CD4-positive, alpha-beta T cell treated with Interleukin-12 subunit alpha and Interleukin-12 subunit beta, for 1 hour (primary cell): ENCODE data around the gene INTS1.

ENCODE experiments used
- DNase-seq: peaks from one replicate; pipeline ENCODE4 v3.0.0-alpha.2; 2020

Gene INTS1

DNA sequence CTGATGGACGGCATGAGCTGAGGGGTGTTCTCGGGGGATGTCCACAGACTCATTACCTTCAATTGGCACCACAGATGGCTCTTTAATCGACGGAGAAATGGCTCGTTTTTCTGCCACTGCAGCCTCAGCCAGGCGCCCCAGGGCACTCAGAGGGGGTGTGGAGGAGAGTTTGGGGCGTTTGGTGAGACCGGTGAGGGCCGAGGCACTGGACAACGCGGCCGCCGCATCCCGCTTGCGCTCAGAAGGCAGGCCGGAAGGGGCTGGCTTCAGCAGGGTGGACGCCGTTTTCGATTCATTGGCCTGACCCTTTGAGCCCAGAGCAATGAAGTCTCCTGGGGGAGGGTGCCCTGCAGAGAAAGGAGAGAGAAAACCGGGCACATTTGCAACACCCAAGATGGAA is 1.3 kb downstream of the INTS1 start:
- DNase-seq, result no peak

DNA sequence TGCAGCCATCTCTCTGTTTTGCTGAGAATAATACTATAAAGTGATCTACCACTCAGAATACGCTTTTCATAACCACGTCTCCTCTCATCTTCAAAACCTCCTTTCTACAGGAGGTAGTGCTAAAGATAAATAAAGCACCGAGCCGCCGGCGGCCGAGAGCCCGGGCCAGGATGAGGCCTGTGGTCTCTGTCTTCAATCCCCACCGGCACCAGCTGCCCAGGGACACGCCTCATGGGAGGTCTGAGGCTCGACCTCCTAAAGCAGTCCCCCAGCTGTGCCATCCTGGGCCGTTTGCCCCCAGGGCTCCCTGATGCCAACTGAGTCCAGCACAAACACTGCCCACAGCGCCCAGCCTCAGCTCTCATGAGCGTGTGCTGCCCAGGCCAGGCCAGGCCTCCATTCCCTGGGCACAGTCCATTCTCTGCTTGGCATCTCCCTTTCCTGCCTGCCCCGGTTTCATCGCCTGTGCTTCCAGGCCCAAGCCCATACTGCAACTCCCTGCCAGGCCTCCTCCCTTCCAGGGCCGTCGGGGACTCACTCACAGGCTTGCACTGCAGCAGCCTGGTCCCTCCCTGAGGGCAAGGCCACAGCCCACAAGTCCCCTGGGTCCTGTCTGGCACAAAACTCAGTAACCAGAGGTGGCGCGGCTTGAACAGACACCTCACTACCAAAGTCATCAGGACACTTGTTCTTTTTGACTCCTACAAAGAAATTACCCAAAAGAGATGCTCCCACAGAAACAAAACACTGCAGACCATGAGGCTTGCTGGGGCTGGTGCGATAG is 2.5 kb downstream of the INTS1 start:
- no peak for DNase-seq

DNA sequence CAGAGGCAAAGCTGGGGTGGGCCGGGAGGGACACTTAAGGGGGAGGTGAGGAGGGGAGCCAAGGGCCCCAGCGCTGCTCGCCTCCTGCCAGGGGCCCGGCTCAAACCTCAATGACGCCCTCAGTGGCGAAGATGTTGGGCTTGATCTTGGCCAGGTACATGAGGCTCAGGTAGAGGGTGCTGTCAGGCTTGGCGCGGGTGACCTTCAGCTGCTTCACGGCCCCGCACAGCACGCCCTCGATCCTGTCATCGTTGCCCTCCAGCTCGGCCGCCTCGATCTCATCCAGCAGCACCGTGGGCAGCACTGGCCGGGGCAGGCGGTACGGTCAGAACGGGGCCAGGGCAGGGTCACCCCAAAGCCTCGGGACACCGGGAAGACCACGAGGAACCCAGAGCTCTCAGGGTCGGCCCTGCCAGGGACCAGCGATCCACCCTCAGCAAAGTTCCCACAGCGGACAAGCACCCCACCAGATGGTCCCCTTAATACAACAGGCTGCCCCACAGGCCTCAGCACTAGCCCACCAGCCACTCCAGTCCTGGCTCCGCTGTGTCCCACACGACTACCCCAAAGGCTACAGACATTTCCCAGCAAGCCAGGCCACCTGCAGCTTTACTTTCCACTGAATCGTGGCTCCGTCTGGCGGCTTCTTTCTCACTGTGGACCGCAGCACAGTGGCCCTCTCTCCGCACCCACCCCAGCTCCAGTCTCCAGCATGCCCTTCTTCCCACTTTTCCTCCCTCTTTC is 4.0 kb downstream of the INTS1 start:
- no peak for DNase-seq

DNA sequence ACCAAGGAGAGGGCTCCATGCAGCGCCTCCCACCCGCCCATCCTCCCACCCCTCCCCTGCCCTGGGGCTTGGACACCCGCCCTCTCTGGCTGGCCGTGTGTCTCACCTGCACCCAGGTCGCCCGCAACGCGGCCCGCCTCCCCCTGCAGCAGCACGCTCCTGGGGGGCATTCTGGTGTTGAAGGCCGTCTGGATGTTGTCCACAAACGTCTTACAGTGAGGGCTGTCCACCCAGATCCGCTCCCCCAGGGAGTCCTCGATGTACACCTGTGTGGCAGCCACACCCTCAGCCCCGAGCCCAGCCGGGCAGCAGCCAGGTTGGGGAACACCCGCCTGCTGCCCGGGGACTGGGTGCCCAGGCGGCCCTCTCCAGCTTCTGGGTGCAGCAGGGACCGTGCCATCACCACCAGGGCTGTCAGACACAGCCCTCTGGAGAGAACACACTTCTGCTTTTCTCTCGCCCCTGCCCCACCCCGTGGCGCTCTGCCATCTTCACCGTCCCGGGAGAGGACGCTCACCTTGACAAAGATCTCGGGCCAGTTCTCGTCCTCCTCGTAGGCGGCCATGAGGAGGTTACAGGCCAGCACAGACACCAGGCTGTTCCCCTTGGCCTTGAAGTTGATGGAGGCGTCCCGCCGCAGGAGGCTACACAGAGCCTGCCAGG is 4.7 kb downstream of the INTS1 start:
- no peak for DNase-seq

DNA sequence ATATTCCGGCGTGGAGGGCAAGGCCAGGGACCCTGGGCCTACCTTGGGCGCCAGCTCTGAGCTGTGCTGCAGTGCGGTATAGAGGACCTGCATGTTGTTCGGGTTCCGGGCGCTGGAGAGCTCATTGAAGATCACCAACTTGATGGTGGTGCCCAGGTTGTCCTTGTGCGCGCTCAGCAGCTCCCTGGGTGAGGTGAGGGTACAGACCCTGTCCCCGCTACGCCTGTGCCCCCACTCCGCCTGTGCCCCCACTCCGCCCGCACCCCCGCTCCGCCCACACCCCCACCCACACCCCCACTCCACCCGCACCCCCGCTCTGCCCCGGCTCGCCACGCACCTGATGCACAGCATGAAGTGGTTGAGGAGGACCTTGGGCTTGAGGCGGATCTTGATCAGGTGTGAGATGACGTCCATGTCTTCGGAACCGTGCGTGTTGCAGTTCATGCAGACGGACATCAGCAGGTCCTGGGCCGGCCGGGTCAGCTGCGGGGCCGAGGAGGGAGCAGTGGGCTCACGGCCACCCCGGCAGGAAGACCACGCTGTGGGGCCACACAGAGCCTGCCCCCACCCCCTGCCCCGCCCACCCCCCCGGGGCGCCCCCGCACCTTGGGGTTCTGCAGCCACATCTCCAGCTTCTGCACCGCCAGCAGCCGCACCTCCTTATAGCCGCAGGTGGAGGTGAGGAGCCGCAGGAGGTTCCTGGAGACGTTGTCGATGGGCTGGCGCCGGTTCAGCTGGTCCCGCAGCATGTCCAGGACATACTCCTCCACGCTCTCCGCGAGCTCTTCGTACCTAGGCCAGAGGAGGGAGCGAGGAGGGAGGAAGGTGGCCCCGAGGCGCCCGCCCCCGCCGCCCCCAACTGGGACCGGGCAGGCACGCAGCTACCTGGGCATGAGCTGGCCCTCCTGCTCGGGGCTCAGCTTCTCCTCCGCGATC is 5.6 kb downstream of the INTS1 start:
- DNase-seq, result no peak

DNA sequence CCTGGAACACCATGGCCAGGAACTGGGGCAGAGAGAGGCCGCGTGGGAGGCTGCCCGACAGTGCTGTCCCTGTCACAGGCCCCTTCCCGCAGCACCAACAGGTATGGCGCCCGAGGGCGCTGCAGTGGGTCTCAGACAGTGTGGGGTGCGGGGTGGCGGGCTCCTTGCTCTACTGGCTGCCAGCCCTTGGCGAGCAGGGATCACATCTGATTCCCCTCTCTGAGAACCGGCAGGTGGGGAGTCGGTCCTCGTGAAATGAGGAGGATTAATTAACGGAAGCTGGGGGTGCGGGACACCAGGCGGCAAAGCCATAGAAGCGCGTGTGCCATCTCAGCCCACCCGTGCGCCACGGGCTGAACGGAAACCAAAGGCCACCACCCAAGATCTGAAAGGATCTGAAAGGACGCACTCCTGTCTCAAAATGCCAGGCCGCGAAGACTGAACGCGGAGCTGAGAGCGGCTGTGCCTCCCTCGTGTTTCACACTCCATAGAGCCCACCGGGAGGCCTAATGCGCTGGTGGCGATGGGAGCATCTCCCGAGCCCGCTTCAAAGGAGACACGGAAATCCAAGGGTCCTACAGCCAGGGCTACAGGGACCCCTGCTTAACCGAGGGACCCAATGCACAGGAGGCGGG is 6.8 kb downstream of the INTS1 start:
- no peak for DNase-seq

DNA sequence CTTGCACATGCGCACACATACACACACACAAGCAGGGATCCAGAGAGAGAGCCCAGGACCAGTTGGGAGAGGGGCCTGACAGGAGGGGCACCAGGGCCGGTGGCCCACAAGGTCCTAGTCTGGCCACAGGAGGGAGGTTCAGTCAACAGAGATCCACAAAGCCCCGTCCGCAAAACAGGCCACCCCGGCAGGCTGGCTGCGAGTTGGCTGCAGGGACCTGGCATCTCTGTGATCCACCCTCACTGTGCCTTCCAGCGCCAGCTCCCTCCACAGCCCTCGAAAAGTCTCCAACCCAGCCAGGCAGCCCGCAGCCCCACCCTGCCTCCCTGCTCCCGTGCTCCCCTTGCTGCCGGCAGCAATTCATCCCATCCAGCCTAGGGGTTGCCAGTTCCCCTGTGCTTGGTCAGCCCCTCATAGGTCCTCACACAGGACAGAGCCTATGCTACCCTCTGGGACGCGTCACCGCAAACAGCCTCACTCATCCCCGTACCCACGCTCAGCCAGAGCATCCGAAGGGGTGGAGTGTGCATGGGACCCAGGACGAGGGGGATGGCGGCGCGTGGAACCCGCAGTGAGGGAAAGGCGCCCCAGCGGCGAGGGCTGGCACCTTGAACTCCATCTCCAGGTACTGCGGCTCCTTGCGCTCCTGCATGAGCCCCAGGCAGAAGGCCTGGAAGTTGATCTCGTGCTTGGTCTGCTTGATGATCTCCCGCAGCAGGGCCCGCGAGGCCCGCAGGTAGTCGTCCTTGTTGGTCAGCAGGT is 7.5 kb downstream of the INTS1 start:
- no peak for DNase-seq

DNA sequence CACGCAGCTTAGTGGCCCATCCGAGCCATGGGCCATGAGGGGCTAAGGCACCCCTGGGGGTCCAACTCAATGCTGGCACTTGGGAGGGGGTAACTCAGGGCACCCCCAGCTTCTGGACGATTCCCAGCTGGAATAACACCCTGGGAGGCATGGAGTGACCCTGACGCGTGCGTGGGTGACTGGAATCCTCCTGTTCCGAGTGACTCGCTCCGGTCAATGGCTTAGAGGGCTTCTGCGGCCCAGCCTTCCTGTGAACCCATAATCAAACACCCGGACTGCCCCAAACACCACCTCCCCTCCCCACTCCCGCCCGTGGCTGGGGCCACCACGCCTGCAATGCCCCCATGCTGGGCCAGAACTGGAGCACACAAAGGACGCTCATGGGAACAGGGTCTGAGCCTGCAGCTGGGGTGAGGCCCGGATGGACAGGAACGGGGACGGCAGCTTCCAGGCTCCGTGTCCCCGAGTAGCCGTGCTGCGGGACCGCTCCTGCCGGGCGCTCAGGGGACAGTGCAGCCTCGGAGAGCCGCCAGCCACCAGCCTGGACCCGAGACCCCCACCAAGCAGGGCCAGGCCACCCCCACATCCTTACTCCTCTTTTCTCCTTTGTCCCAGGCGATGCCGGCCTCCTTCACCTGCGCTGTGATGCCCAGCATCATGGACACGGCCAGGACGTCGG is 8.5 kb downstream of the INTS1 start:
- no peak for DNase-seq

DNA sequence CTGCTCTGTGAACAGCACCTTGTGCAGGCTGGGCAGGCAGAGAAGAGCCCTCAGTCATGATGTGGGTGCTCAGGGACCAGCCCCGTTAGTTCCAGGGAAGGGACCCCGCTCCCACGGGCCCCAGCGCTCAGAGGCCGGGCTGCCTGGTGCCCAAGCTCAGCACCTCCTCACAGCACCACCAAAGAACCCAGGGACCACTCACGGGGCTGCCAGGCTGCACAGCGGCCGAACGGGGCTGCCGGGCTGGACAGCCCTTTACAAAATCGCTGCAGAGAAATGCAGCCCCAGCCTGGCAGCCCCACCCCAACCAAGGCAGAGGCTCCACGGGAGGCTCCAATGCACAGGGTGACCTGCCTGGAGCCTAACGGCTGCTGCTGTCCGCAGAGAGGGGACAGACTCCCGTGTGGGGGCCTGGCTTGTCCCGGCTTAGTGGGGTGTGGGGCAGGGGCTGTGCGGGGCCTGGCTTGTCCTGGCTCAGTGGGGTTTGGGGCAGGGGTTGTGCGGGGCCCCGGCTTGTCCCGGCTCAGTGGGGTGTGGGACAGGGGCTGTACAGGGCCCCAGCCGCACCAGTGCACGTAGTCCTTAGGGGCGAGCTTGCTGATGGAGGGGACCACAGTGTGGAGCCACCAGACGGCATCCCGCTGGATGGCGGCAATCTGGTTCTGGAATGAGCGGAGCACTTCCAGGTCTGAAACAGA is 9.2 kb downstream of the INTS1 start:
- no peak for DNase-seq

DNA sequence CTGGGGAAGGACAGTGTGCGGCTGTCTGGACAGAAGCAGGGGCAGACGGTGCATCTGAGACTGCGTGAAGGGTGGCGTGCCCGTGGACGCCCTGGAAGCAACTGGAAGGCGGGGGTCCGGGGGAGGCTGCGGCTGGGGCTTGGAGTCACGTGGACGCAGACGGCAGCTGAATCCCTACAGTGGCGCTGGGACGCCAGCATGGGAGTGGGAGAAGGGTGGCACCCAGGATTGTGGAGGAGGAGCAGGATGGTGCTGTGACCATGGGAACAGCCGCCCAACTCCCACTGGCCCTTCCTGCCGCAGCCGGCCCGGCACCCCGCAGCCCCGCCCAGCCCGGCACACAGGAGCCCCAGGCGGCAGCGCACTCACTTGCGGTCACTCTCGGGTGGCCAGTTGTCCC is 9.7 kb downstream of the INTS1 start:
- DNase-seq, result no peak

DNA sequence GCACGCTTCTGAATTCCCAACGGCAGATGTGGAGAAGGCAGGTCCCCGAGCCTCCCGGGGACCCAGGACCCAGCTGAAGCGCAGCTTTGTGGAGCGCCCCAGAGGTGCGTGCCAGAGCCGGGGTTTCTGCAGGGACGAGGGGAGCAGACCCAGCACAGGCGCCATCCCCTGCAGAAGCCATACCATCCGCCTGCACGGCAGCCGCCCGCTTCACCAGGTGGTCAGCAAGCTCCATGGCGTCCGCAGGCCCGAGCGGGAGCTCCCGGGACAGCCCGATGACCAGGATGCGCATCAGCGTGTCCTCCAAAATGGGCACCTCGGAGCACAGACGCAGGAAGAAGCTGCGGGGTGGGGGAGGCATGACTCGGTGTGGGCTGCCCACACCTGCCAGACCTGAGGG is 10.6 kb downstream of the INTS1 start:
- no peak for DNase-seq

DNA sequence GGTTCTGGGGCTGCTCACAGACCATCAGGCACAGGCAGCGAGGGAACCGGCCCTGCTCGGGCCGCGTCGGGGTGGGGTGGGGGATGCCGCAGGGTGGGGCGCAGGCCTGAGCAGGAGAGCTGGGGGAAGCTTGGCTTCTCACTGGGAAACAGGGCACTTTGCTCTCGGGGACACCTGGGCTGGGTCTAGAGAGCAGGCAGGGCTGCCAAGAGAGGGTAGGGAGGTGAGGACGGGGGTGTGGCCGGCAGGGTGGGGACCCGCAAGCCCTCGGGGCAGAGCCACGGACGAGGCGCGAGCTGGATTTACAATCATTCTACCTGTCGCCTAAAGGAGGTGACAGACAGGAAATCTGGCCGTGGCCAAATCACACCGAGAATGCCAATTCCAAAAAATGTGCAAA is 11.1 kb downstream of the INTS1 start:
- no peak for DNase-seq

DNA sequence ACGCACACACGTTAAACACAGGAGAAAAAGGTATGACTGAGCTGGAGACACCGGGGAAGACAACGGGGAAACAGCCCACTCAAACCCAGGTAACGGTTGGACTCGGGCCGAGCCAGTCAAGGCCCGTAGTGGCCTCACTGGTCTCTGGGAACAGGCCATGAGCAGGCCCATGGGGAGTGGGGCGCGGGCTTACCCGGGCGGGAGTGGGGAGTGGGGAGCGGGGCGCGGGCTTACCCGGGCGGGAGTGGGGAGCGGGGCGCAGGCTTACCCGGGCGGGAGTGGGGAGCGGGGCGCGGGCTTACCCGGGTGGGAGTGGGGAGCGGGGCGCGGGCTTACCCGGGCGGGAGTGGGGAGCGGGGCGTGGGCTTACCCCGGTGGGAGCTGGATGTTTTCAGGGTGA is 11.5 kb downstream of the INTS1 start:
- no peak for DNase-seq

DNA sequence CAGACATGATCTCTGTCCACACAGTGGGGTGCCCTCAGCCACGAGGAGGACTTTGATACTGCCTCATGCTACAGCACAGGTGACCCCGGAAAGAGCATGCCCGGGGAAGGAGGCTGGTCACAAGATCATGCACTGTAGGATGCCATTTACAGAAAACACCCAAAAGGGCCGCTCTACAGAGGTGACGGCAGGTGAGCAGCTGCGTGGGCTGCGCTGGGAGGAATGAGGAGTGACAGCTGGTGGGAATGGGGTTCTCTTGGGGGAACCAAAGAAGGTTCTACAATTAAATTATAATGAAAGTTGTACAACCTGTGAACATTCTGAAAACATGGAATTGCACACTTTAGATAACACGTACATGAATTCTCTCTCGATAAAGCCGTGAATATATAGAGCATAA is 12.0 kb downstream of the INTS1 start:
- DNase-seq, result no peak

DNA sequence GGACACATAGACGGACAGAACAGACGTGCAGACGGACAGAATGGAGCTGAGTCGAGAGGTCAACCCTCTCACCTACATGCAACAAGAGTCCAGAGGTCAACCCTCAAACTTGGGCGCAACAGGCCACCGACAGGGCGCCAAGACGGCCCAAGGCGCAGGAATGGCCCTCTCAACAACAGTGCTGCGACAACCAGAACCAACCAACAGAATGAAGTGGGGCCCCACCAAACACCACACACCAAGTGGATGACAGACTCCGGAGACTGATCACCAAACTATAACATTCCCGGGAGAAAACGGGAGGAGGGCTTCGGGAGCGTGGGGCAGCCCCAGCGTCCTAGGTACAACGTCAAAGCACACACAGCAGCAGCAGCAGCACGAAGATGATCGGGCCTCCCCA is 13.4 kb downstream of the INTS1 start:
- DNase-seq, result no peak

DNA sequence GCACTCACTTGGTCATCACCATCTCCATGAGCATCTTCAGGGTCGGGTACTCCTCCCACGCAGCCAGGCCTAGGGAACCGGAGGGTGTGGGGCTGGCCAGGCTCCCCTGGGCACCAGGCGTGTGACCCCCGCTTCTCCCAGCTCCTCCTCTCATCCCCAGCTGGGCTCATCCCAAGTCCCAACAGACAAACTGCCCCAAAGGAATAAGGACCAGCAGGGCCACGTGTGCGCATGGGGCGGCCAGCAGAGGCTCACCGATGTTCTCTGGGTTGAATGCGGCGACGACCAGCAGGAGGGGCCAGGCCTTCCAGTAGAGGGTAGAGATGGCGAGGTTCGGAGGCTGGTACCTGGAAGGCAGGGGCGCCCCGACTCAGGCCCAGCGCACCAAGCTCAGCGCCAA is 14.9 kb downstream of the INTS1 start:
- DNase-seq, result no peak

DNA sequence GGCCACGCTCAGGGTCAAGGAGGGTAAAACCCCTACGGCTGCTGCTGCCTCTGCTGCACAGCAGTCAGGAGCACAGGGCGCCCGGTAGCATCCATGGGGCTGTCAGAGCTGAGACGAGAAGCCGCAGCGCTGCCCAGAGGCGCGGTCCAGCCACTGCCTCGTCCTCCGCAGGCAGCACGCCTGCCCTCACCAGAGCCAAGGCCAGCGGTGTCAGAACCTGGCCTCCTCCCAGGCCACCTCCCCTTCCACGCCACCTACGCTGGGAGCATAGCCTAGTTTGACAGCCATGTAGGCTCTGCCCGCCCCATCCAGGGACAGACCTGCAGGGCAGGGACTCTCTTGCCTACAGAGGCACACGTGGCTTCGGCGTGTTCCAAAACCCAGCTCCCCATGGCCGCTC is 16.2 kb downstream of the INTS1 start:
- no peak for DNase-seq

DNA sequence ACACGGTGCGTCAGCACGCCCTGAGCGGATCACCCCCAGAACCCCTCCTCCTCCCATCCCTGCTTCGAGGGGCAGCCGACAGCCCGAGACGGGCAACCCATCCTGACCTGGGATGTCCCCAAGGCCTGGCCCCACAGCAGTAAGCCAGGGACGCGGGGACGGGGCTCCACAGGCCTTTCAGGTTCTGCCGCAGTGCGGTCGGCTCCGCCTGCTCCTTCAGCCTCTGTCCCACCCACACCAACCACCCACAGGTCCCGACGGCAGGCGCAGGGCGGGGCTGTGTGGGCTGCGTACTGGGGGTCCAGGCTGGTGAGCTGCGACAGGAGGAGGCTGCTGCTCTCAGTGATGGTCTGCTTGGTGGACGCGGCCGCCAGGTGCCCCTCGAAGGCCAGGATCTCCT is 16.7 kb downstream of the INTS1 start:
- no peak for DNase-seq

DNA sequence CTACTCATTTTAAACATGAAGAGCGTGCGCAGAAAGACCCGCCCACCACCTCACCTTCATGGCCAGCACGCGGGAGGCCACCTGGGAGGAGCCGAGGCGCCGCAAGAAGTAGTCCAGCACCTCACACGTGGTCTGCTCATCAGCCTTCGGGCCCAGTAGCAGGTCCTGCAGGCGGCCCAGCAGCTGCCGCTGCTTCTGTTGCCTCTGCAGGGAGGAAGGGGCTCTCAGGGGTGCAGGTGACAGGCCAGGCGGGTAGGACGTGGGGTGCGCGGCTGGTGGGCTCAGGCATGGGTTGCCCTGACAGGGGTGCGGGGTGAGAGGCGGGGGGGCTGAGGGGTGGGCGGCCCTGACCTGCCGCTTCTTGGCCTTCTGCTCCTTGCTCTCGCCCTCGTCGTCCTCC is 17.6 kb downstream of the INTS1 start:
- DNase-seq, result no peak

DNA sequence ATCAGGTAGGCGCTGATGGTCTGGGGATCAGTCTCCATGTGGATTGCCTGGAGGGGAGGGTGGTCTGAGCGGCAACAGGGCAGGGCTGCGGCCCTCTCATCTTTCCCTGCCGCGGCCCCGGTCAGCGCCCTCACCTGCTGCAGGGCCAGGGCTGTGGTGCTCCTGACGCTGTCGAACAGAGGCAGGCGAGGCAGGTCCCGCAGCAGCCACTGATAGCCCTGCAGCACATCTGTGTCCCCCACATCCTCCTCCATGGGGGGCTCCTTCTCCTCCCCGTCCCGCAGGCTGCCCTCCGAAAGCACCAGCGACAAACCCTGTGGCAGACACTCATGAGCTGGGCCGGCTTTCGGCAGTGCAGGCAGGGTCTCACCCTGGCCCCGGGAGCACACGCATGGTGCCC is 19.0 kb downstream of the INTS1 start:
- no peak for DNase-seq
